Stimulated activated memory B cell treated with anti-CD40 and anti-IgM and Interleukin-4, amounts not matched to agents 10 μg/mL and 1 μg/mL and 100 μg/mL, for 72 hours (primary cell): ENCODE measurements around the gene SKIDA1.

Experiments used
- ATAC-seq: fragments of 150-1000 bp; cut with Tn5 transposase; 2 replicates; pipeline ENCODE4 v1.10.0; 2021
- H3K27ac Mint-ChIP-seq: one replicate; pipeline ENCODE4 v1.8.0; 2022; ENCODE audit warnings: mild to moderate bottlenecking, mixed read lengths
- H3K27me3 Mint-ChIP-seq: one replicate; pipeline ENCODE4 v1.8.0; 2022; ENCODE audit warnings: mixed read lengths
- H3K36me3 Mint-ChIP-seq: one replicate; pipeline ENCODE4 v1.8.0; 2022; ENCODE audit warnings: mixed read lengths
- H3K4me1 Mint-ChIP-seq: one replicate; pipeline ENCODE4 v1.8.0; 2022; ENCODE audit warnings: mixed read lengths
- H3K4me3 Mint-ChIP-seq: one replicate; pipeline ENCODE4 v1.8.0; 2022; ENCODE audit warnings: mild to moderate bottlenecking, moderate library complexity, mixed read lengths
- H3K9me3 Mint-ChIP-seq: one replicate; pipeline ENCODE4 v1.8.0; 2022; ENCODE audit warnings: mixed read lengths

The SKIDA1 gene

GRCh38 chr10:21502348-21502740 is 23.1 kb downstream of the SKIDA1 start:
- no peaks in the 10 kb centered on the region for H3K9me3 Mint-ChIP-seq
- no peak overlapping the region for H3K27ac Mint-ChIP-seq
- H3K4me1 Mint-ChIP-seq: peaks cover 24% of the 10 kb centered on the region
- no peak overlapping the region for H3K4me3 Mint-ChIP-seq
- no peak for ATAC-seq
- H3K27me3 Mint-ChIP-seq: peaks cover 68% of the 10 kb centered on the region
- H3K36me3 Mint-ChIP-seq: no peaks in the 10 kb centered on the region

DNA sequence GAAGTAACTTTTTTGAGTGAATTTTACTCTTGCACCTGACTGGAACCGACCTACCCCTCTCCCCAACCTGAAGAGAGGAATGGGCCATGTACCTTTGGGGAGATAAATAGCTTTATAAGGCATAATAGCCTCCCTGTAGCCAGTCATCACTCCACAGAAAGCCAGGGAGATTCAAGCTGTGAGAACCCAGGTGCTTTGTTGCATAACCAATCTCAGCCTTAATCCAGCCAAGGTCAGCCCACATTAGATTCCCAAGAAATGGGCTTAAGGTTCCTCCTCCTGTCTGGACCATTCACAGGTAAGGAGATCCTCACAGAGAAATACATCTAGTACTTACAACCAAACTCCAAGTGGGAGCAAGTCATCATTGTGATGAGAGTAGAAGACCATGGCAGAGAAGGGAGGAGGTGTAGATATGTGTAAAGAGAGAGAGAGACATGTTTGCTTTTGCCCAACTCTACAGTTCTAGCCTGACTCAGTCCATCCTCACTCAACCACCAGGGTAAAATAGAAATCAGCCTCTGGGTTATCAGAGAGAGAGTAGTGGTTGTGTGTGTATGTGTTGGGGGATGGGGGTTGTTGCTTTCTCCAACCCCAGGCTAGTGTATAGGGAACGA is 23.6 kb downstream of the SKIDA1 start:
- Mint-ChIP-seq H3K27ac (no peak overlapping the region), H3K4me1 (peaks cover 24% of the 10 kb centered on the region), H3K36me3 (no peaks in the 10 kb centered on the region), H3K4me3 (no peak overlapping the region), H3K9me3 (no peaks in the 10 kb centered on the region), H3K27me3 (peaks cover 63% of the 10 kb centered on the region)
- ATAC-seq: no peak

GRCh38 chr10:21501091-21501490 is 24.4 kb downstream of the SKIDA1 start:
- Mint-ChIP-seq H3K27ac (no peak overlapping the region), H3K4me3 (no peak overlapping the region), H3K27me3 (peaks cover 62% of the 10 kb centered on the region), H3K4me1 (peaks cover 24% of the 10 kb centered on the region), H3K9me3 (no peaks in the 10 kb centered on the region), H3K36me3 (no peaks in the 10 kb centered on the region)
- ATAC-seq: no peak

DNA sequence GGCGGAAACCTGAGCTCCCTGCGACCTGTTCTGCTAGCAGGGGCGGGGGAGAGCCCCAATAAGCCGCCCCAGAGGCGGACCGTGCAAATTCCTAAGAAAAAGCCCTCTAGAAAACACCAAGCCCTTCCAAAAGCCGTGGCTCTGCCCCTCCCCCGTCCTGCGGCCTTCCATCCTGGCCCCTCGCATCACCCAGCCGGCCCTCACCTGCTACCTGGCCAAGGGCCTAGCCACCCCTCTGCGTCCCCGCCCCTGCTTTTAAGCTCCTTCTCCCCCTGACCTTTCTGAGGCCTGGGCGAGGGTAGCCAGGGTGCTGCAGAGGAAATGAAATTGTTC is 24.9 kb downstream of the SKIDA1 start:
- H3K27me3 Mint-ChIP-seq: peaks cover 65% of the 10 kb centered on the region

GRCh38 chr10:21499701-21500577 is 25.5 kb downstream of the SKIDA1 start:
- no peak overlapping the region for H3K27ac Mint-ChIP-seq
- peak overlapping the region; percentile 21 for H3K4me3 Mint-ChIP-seq

More for the DNA sequence above, 24.9 kb downstream of the SKIDA1 start:
- Mint-ChIP-seq H3K27ac (no peak overlapping the region), H3K4me1 (peaks cover 26% of the 10 kb centered on the region), H3K9me3 (no peaks in the 10 kb centered on the region), H3K4me3 (peak overlapping the region; percentile 21), H3K36me3 (no peaks in the 10 kb centered on the region)
- ATAC-seq: no peak

GRCh38 chr10:21498986-21499385 is 26.5 kb downstream of the SKIDA1 start:
- Mint-ChIP-seq H3K4me1 (peaks cover 37% of the 10 kb centered on the region), H3K27me3 (peaks cover 77% of the 10 kb centered on the region), H3K4me3 (no peak overlapping the region), H3K27ac (no peak overlapping the region), H3K36me3 (no peaks in the 10 kb centered on the region), H3K9me3 (no peaks in the 10 kb centered on the region)
- ATAC-seq: no peak

More at GRCh38 chr10:21499701-21500577, 25.5 kb downstream of the SKIDA1 start:
- peaks cover 71% of the 10 kb centered on the region for H3K27me3 Mint-ChIP-seq
- no peak for ATAC-seq
- peaks cover 31% of the 10 kb centered on the region for H3K4me1 Mint-ChIP-seq
- no peaks in the 10 kb centered on the region for H3K36me3 Mint-ChIP-seq
- no peaks in the 10 kb centered on the region for H3K9me3 Mint-ChIP-seq

DNA sequence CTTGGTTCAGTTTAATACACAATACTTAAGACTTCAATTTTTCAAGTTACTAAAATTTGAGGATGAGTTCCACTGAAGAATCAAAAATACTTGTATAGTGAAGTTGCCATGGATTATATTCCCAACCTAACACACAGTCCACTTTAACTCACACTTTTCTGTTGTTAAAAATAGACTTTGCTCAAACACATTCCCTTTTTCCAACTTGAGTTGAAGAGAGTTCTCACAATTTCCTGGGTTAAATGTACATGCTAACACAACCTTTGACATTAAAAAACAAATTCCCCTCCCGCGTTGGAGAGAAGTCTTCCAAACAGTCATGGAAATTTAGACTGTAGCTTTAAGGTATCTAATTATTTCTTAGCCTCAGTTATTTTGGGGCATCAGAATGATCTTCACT is 27.1 kb downstream of the SKIDA1 start:
- Mint-ChIP-seq H3K4me1 (peaks cover 41% of the 10 kb centered on the region), H3K36me3 (no peaks in the 10 kb centered on the region), H3K4me3 (no peak overlapping the region), H3K27me3 (peaks cover 80% of the 10 kb centered on the region), H3K9me3 (no peaks in the 10 kb centered on the region), H3K27ac (no peak overlapping the region)
- no peak for ATAC-seq

- no peaks in the 10 kb centered on the region for H3K36me3 Mint-ChIP-seq
- H3K27ac Mint-ChIP-seq: no peak overlapping the region
- no peaks in the 10 kb centered on the region for H3K9me3 Mint-ChIP-seq
- H3K4me3 Mint-ChIP-seq: no peak overlapping the region
- no peak for ATAC-seq
- H3K27me3 Mint-ChIP-seq: peaks cover 70% of the 10 kb centered on the region
- peaks cover 41% of the 10 kb centered on the region for H3K4me1 Mint-ChIP-seq
Observed at GRCh38 chr10:21497177-21497807, 28.2 kb downstream of the SKIDA1 start.

DNA sequence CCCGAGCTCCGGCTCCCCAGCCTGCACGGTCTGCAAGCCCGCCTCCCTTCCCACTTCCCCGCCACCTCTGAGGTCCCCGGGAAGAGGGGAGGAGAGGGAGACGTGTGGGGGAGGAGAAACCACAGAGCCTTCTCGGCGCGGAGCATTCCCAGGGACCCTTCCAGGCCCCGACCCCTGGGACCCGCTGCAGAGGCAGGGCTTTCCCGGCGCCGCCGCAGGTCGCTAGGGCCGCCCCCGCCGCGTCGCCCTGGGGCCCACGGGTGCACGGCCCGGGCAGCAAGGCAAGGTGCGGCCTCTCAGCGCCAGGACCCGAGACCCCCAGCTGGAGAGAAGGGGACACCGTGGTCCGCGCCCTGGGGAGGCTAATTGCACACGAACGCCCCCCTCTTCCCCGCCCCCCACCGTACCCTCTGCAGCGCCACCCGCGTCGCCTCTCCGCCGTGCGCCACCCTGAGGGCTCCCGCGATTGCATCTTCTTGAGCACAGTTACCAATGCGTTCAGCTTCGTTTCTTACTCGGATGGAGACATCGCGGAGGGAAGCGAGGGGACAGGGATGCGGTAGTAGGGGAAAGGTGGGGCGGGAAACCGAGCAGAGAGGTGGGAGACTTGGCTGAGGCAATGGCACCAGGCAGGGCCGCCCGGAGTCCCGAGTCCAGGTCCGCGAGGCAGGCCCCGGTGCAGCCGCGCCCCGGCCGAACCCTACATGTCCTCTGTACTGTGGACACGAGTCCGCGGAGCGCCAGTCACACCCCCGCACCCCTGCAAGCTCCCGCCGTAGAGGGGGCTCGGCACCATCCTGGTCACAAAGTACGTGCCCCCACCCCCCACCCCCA is 28.9 kb downstream of the SKIDA1 start:
- Mint-ChIP-seq H3K9me3 (no peaks in the 10 kb centered on the region), H3K27me3 (peaks cover 63% of the 10 kb centered on the region), H3K36me3 (no peaks in the 10 kb centered on the region), H3K4me3 (peak overlapping the region; percentile 75), H3K27ac (no peak overlapping the region), H3K4me1 (peaks cover 41% of the 10 kb centered on the region)
- ATAC-seq: peak; percentile 72

DNA sequence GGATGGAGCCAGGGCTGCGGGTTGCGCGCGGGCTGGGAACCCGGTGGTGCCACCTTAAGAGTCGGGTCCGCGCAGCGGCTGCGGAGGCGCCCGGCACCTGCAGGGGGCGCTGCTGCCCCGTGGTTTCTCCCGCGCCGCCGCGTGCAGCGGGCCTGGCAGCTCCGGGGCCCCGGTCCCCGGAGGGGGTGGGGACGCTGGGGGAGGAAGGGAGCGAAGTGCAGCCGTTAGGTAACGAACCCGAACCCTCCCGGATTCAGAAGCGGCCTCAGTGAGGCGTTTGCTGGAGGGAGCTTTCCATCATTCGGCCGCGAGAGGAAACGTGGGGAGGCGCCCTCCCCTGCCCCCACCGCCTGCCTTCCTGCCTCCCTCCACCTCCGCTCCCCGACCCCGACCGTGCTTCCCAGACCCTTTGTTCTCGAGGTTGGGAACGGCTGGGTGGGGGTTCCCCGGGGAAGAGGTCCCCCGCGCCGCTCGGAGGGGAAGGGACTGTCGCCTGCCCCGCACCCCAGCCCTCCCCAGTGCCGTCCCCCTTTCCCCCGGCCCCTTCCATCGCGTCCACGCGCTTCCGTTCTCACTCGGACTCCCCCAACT is 29.6 kb downstream of the SKIDA1 start:
- Mint-ChIP-seq H3K9me3 (no peaks in the 10 kb centered on the region), H3K27me3 (peaks cover 56% of the 10 kb centered on the region), H3K4me3 (peak overlapping the region; percentile 75), H3K4me1 (peaks cover 36% of the 10 kb centered on the region), H3K27ac (no peak overlapping the region), H3K36me3 (no peaks in the 10 kb centered on the region)
- ATAC-seq: peak; percentile 90

- Mint-ChIP-seq H3K27me3 (peaks cover 49% of the 10 kb centered on the region), H3K27ac (no peak overlapping the region), H3K4me1 (peaks cover 29% of the 10 kb centered on the region), H3K36me3 (no peaks in the 10 kb centered on the region), H3K9me3 (no peaks in the 10 kb centered on the region), H3K4me3 (peak overlapping the region; percentile 75)
- ATAC-seq: no peak
Observed at GRCh38 chr10:21495002-21495751, 30.3 kb downstream of the SKIDA1 start.

DNA sequence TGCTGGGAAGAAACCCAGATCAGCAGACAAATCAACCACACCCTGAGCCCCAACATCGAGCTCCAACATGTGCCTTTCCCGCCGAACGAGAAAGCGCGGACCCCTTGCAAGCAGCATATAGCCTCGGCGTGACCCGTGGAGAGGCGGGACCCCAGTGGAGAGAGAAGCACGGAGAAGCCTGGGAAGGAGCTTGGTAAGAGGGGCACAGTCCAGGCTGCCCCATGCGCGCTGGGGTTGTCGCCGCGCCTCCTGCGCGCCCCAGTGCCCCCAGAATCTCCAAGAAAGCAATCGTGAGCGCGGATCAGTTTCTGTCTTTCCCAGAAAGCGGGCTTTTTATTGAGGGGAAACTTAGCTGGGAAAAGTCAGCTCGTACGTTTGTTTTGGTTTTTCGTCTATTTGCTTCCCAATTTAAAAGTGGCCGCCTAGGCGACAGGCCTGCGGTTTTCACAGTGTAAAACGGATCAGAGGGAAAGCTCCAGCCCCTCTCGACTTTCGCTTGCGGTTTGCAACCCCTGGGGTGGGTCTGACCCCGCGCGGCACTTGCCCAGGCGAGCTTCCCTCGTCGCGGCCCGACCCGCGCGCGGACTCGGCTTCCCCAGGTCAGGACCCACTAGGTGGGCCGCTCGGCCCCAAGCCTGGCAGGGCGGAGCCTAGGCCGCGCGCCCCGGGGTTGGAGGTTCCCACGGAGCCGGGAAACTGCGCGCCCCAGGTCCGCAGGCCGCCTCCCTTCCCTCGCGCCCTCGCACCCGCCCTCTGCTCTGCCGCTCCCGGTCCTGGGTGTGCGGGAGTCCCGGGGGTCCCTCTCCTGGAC is 31.1 kb downstream of the SKIDA1 start:
- Mint-ChIP-seq H3K27ac (no peak overlapping the region), H3K27me3 (peaks cover 41% of the 10 kb centered on the region), H3K4me3 (peak overlapping the region; percentile 75), H3K36me3 (no peaks in the 10 kb centered on the region), H3K4me1 (peaks cover 21% of the 10 kb centered on the region), H3K9me3 (no peaks in the 10 kb centered on the region)
- no peak for ATAC-seq

GRCh38 chr10:21493784-21494183 is 31.7 kb downstream of the SKIDA1 start:
- peaks cover 17% of the 10 kb centered on the region for H3K4me1 Mint-ChIP-seq
- peak overlapping the region; percentile 75 for H3K4me3 Mint-ChIP-seq
- peaks cover 38% of the 10 kb centered on the region for H3K27me3 Mint-ChIP-seq
- ATAC-seq: no peak
- no peaks in the 10 kb centered on the region for H3K36me3 Mint-ChIP-seq
- no peaks in the 10 kb centered on the region for H3K9me3 Mint-ChIP-seq
- H3K27ac Mint-ChIP-seq: no peak overlapping the region
